ENCODE results near the gene KATNAL2.

KATNAL2 gene

DNA sequence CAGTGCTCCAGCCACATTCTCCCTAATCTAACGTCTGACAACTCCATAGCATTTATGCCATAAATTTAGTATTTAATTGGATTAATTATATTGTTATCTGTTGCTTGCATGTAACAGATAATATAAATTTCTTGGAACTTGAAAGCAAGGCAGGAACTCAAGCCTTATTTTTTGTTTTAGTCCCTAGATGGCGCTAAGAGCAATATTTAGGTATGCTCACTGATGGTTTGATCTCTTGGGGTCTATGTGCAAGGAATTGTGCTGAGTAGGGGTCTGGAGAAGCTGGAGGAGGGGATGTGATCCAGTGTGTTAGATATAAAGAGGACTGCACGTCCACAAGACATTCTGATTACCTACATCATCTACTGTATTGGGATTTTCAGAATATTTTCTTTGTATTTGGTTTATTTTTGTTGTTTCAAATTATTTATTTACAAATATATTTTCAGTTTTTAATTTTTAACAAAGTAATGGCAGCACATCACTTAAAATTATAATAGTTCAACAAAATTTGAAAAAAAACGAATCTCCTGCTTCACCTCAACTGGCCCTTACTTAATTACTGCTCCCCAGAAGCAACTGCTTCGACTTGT, 32.8 kb downstream of the KATNAL2 start:
- ATAC-seq = no peak
- TF ChIP-seq RARB (CRISPR knock-in tag; IDR thresholded peaks at IDR 0.05) (no peak), ZC3H10 (CRISPR knock-in tag; IDR thresholded peaks at IDR 0.05) (no peak), ZNF8 (CRISPR knock-in tag; IDR thresholded peaks at IDR 0.05) (no peak), TOX (CRISPR knock-in tag; IDR thresholded peaks at IDR 0.05; ENCODE audit: borderline replicate concordance) (no peak), ARNTL (CRISPR knock-in tag; IDR thresholded peaks at IDR 0.05; ENCODE audit: borderline replicate concordance, low read depth) (no peak), ZNF565 (CRISPR knock-in tag; conservative IDR thresholded peaks at IDR 0.05; ENCODE audit: low read depth) (no peak), CSDC2 (CRISPR knock-in tag; IDR thresholded peaks at IDR 0.05) (no peak), TCF4 (CRISPR knock-in tag; IDR thresholded peaks at IDR 0.05; ENCODE audit: borderline replicate concordance) (no peak), SNAI2 (CRISPR knock-in tag; IDR thresholded peaks at IDR 0.05) (no peak), ESRRG (CRISPR knock-in tag; IDR thresholded peaks at IDR 0.05) (no peak), BACH2 (CRISPR knock-in tag; IDR thresholded peaks at IDR 0.05; ENCODE audit: borderline replicate concordance) (no peak), ISL1 (CRISPR knock-in tag; IDR thresholded peaks at IDR 0.05) (no peak), PPARA (CRISPR knock-in tag; IDR thresholded peaks at IDR 0.05; ENCODE audit: borderline replicate concordance) (no peak), OSR1 (CRISPR knock-in tag; IDR thresholded peaks at IDR 0.05) (no peak), ZFP30 (CRISPR knock-in tag; IDR thresholded peaks at IDR 0.05) (no peak)
- TF ChIP-seq, protein P1, sequence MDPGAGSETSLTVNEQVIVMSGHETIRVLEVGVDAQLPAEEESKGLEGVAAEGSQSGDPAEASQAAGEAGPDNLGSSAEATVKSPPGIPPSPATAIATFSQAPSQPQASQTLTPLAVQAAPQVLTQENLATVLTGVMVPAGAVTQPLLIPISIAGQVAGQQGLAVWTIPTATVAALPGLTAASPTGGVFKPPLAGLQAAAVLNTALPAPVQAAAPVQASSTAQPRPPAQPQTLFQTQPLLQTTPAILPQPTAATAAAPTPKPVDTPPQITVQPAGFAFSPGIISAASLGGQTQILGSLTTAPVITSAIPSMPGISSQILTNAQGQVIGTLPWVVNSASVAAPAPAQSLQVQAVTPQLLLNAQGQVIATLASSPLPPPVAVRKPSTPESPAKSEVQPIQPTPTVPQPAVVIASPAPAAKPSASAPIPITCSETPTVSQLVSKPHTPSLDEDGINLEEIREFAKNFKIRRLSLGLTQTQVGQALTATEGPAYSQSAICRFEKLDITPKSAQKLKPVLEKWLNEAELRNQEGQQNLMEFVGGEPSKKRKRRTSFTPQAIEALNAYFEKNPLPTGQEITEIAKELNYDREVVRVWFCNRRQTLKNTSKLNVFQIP (CRISPR knock-in tag; IDR thresholded peaks at IDR 0.05; ENCODE audit: borderline replicate concordance, low read depth) = no peak
- TF ChIP-seq, protein P2, sequence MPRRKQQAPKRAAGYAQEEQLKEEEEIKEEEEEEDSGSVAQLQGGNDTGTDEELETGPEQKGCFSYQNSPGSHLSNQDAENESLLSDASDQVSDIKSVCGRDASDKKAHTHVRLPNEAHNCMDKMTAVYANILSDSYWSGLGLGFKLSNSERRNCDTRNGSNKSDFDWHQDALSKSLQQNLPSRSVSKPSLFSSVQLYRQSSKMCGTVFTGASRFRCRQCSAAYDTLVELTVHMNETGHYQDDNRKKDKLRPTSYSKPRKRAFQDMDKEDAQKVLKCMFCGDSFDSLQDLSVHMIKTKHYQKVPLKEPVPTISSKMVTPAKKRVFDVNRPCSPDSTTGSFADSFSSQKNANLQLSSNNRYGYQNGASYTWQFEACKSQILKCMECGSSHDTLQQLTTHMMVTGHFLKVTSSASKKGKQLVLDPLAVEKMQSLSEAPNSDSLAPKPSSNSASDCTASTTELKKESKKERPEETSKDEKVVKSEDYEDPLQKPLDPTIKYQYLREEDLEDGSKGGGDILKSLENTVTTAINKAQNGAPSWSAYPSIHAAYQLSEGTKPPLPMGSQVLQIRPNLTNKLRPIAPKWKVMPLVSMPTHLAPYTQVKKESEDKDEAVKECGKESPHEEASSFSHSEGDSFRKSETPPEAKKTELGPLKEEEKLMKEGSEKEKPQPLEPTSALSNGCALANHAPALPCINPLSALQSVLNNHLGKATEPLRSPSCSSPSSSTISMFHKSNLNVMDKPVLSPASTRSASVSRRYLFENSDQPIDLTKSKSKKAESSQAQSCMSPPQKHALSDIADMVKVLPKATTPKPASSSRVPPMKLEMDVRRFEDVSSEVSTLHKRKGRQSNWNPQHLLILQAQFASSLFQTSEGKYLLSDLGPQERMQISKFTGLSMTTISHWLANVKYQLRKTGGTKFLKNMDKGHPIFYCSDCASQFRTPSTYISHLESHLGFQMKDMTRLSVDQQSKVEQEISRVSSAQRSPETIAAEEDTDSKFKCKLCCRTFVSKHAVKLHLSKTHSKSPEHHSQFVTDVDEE (CRISPR knock-in tag; IDR thresholded peaks at IDR 0.05) = no peak
- TF ChIP-seq, protein P3, sequence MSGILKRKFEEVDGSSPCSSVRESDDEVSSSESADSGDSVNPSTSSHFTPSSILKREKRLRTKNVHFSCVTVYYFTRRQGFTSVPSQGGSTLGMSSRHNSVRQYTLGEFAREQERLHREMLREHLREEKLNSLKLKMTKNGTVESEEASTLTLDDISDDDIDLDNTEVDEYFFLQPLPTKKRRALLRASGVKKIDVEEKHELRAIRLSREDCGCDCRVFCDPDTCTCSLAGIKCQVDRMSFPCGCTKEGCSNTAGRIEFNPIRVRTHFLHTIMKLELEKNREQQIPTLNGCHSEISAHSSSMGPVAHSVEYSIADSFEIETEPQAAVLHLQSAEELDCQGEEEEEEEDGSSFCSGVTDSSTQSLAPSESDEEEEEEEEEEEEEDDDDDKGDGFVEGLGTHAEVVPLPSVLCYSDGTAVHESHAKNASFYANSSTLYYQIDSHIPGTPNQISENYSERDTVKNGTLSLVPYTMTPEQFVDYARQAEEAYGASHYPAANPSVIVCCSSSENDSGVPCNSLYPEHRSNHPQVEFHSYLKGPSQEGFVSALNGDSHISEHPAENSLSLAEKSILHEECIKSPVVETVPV (CRISPR knock-in tag; IDR thresholded peaks at IDR 0.05) = no peak
- TF ChIP-seq, protein P4, sequence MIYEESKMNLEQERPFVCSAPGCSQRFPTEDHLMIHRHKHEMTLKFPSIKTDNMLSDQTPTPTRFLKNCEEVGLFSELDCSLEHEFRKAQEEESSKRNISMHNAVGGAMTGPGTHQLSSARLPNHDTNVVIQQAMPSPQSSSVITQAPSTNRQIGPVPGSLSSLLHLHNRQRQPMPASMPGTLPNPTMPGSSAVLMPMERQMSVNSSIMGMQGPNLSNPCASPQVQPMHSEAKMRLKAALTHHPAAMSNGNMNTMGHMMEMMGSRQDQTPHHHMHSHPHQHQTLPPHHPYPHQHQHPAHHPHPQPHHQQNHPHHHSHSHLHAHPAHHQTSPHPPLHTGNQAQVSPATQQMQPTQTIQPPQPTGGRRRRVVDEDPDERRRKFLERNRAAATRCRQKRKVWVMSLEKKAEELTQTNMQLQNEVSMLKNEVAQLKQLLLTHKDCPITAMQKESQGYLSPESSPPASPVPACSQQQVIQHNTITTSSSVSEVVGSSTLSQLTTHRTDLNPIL (CRISPR knock-in tag; IDR thresholded peaks at IDR 0.05; ENCODE audit: low read depth) = no peak
- TF ChIP-seq, protein P5, sequence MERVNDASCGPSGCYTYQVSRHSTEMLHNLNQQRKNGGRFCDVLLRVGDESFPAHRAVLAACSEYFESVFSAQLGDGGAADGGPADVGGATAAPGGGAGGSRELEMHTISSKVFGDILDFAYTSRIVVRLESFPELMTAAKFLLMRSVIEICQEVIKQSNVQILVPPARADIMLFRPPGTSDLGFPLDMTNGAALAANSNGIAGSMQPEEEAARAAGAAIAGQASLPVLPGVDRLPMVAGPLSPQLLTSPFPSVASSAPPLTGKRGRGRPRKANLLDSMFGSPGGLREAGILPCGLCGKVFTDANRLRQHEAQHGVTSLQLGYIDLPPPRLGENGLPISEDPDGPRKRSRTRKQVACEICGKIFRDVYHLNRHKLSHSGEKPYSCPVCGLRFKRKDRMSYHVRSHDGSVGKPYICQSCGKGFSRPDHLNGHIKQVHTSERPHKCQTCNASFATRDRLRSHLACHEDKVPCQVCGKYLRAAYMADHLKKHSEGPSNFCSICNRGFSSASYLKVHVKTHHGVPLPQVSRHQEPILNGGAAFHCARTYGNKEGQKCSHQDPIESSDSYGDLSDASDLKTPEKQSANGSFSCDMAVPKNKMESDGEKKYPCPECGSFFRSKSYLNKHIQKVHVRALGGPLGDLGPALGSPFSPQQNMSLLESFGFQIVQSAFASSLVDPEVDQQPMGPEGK (CRISPR knock-in tag; IDR thresholded peaks at IDR 0.05; ENCODE audit: borderline replicate concordance) = no peak

DNA sequence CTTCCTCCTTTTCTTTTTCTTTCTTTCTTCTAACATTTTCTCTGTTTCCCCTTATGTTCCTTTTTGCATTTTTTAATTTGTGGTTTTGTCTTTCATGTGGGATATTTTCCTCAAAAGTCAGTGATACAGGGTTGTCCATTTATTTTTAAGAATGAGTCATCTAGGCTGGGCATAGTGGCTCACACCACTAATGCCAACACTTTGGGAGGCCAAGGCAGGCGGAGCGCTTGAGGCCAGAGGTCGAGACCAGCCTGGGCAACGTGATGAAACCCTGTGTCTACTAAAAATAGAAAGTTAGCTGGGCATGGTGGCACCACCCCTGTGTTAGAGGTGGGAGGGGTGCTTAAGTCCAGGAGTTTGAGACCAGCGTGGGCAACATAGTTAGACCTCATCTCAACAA, 35.8 kb downstream of the KATNAL2 start:
- TF ChIP-seq ZFP30 (CRISPR knock-in tag; IDR thresholded peaks at IDR 0.05) = no peak
- no peak for TF ChIP-seq BACH2 (CRISPR knock-in tag; IDR thresholded peaks at IDR 0.05; ENCODE audit: borderline replicate concordance)
- TF ChIP-seq ZNF8 (CRISPR knock-in tag; IDR thresholded peaks at IDR 0.05) = no peak
- TF ChIP-seq, protein P1 (CRISPR knock-in tag; IDR thresholded peaks at IDR 0.05; ENCODE audit: borderline replicate concordance, low read depth) = no peak
- TF ChIP-seq, protein P4 (CRISPR knock-in tag; IDR thresholded peaks at IDR 0.05; ENCODE audit: low read depth) = no peak
- TF ChIP-seq, protein P2 (CRISPR knock-in tag; IDR thresholded peaks at IDR 0.05) = no peak
- no peak for TF ChIP-seq RARB (CRISPR knock-in tag; IDR thresholded peaks at IDR 0.05)
- ATAC-seq = no peak
